Activated CD4-positive, alpha-beta T cell treated with anti-CD3 and anti-CD28 coated beads for 4 hours (primary cell): Measurements from ENCODE around the gene TGFB1I1.
"Not testable (repeated sequence)": the region's sequence is repeated elsewhere in the genome, so short reads cannot be mapped to it uniquely, and the experiment has no call there.

ENCODE experiments used
- DNase-seq, 2 donors: peaks; one replicate each; pipeline ENCODE4 v3.0.0-alpha.2; 2020

Gene TGFB1I1

GRCh38 chr16:31471875-31472708 is at the start of gene TGFB1I1:
Gene TGFB1I1 (plus strand): TSS chr16:31472152. CDS start chr16:31472189, 37 bp downstream.
- DNase-seq = no peak

- no peak for DNase-seq
Observed at GRCh38 chr16:31423241-31423640, 48.7 kb upstream of the TGFB1I1 start.

GRCh38 chr16:31423801-31424200 is 48.2 kb upstream of the TGFB1I1 start:
- DNase-seq = no peak

GRCh38 chr16:31427441-31428278 is 44.3 kb upstream of the TGFB1I1 start:
- DNase-seq = peak; percentile 70 to 73

GRCh38 chr16:31428279-31428597 is 43.7 kb upstream of the TGFB1I1 start, which contains the start of gene COX6A2:
Gene COX6A2 (minus strand): TSS chr16:31428360. CDS start chr16:31428325, 35 bp downstream.
- DNase-seq = no peak

GRCh38 chr16:31428638-31429247 is 43.2 kb upstream of the TGFB1I1 start:
- DNase-seq = no peak

GRCh38 chr16:31429314-31429713 is 42.6 kb upstream of the TGFB1I1 start:
- DNase-seq = no peak

GRCh38 chr16:31429796-31430195 is 42.2 kb upstream of the TGFB1I1 start:
- DNase-seq = no peak

GRCh38 chr16:31430380-31431052 is 41.4 kb upstream of the TGFB1I1 start:
- no peak for DNase-seq

GRCh38 chr16:31435341-31436220 is 36.4 kb upstream of the TGFB1I1 start:
- DNase-seq = no peak

- DNase-seq = no peak
Observed at GRCh38 chr16:31436221-31437045, 35.5 kb upstream of the TGFB1I1 start.

- no peak for DNase-seq
Observed at GRCh38 chr16:31438414-31438813, 33.5 kb upstream of the TGFB1I1 start.

GRCh38 chr16:31439023-31439422 is 32.9 kb upstream of the TGFB1I1 start:
- DNase-seq = not testable (repeated sequence)

- no peak for DNase-seq
Observed at GRCh38 chr16:31439519-31439918, 32.4 kb upstream of the TGFB1I1 start.

- no peak for DNase-seq
Observed at GRCh38 chr16:31440516-31441184, 31.3 kb upstream of the TGFB1I1 start.

- DNase-seq = no peak
Observed at GRCh38 chr16:31441956-31442355, 30.0 kb upstream of the TGFB1I1 start.

- DNase-seq = not testable (repeated sequence)
Observed at GRCh38 chr16:31445931-31446330, 26.0 kb upstream of the TGFB1I1 start.

- DNase-seq = no peak
Observed at GRCh38 chr16:31451201-31451600, 20.8 kb upstream of the TGFB1I1 start.

- no peak for DNase-seq
Observed at GRCh38 chr16:31451681-31452351, 20.1 kb upstream of the TGFB1I1 start.

GRCh38 chr16:31452631-31453106 is 19.3 kb upstream of the TGFB1I1 start:
- no peak for DNase-seq
